ENCODE measurements around the gene PLA2G10.

The PLA2G10 gene

GRCh38 chr16:14658063-14658462, 36.0 kb downstream of the PLA2G10 start:
- Histone ChIP-seq H3K9me3 (ENCODE audit: control insufficient read depth, insufficient read depth, low read depth, low read length) (no peaks in the 10 kb centered on the region), H3K27ac (ENCODE audit: extremely low read depth, low read depth, low read length) (no peak overlapping the region), H3K4me3 (ENCODE audit: low read depth, low read length) (no peak overlapping the region), H3K4me1 (ENCODE audit: control insufficient read depth, insufficient read depth, low read length) (no peaks in the 10 kb centered on the region), H3K36me3 (ENCODE audit: control insufficient read depth in 2 of 2, insufficient read depth in 1 of 2, low read length in 2 of 2) (peaks cover 56 to 62% of the 10 kb centered on the region in 2 experiments)
- POLR2A ChIA-PET: no interaction called here
- TF ChIP-seq ZBTB7A (tag by site-specific recombination; IDR thresholded peaks at IDR 0.05; ENCODE audit: low read depth) (no peak), ZBTB49 (tag by site-specific recombination; IDR thresholded peaks at IDR 0.05; ENCODE audit: low read depth) (no peak), CTCF (tag by site-specific recombination; IDR thresholded peaks at IDR 0.05) (no peak), ZNF629 (tag by site-specific recombination; IDR thresholded peaks at IDR 0.05) (no peak)
- CTCF ChIA-PET: no interaction called here

DNA sequence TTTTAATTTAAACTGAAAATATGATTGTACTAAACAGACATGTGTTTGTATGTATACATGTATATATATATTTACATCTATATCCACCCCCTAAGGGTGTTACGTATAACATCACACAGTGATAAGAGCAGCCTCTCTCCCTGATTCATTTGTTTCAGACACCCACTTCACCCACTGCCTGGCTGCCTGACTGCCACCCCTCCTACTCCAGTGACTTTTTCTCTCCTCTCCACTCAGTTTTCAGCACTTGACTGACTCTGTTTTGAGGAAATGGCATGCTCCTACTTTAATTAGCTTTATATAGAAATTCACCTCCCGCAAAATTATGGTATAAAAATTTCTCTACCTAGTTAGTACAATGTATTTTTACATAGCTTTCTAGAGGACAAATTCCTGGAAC, 41.4 kb downstream of the PLA2G10 start:
- Histone ChIP-seq H3K27ac (ENCODE audit: extremely low read depth, low read depth, low read length) (no peak overlapping the region), H3K4me3 (ENCODE audit: low read depth, low read length) (no peak overlapping the region), H3K9me3 (ENCODE audit: control insufficient read depth, insufficient read depth, low read depth, low read length) (no peaks in the 10 kb centered on the region), H3K4me1 (ENCODE audit: control insufficient read depth, insufficient read depth, low read length) (no peaks in the 10 kb centered on the region), H3K36me3 (ENCODE audit: control insufficient read depth in 2 of 2, insufficient read depth in 1 of 2, low read length in 2 of 2) (peaks cover 70 to 75% of the 10 kb centered on the region in 2 experiments)
- TF ChIP-seq EGR2 (tag by site-specific recombination; IDR thresholded peaks at IDR 0.05; ENCODE audit: low read depth): peak; percentile 49; the same call in 1 of the 2 replicates
- no peak for TF ChIP-seq MYNN (tag by site-specific recombination; IDR thresholded peaks at IDR 0.05; ENCODE audit: borderline replicate concordance)
- ChIA-PET CTCF (no interaction called here), POLR2A (interaction anchor here (0.7 kb wide), 1 partner anchor 1741 kb away, joined by 5 read pairs; no protein-coding TSS in a partner anchor)

DNA sequence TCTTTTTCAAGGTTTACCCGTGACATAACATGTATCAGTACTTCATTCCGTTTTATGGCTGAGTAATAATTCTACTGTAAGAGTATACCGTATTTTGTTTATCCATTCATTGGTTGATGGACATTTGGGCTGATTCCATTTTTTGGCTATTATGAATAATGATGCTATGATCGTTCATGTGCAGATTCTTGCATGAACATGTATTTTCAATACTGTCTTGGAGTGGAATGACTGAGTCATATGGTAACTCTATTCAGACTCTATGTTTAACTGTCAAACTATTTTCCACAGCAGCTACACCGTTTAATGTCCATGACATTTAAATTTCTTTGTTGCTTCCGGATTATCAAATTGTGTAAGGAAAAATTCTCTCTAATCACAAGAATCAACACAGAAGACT, 43.5 kb downstream of the PLA2G10 start:
- H3K4me3 ChIP-seq (ENCODE audit: low read depth, low read length): no peak overlapping the region
- H3K36me3 ChIP-seq (ENCODE audit: control insufficient read depth in 2 of 2, insufficient read depth in 1 of 2, low read length in 2 of 2): peaks cover 70 to 72% of the 10 kb centered on the region in 2 experiments
- no peak overlapping the region for H3K27ac ChIP-seq (ENCODE audit: extremely low read depth, low read depth, low read length)
- CTCF ChIA-PET: no interaction called here
- no peaks in the 10 kb centered on the region for H3K4me1 ChIP-seq (ENCODE audit: control insufficient read depth, insufficient read depth, low read length)
- no peaks in the 10 kb centered on the region for H3K9me3 ChIP-seq (ENCODE audit: control insufficient read depth, insufficient read depth, low read depth, low read length)
- POLR2A ChIA-PET: interaction anchor here (1.4 kb wide), 1 partner anchor 17 kb away, joined by 5 read pairs; no protein-coding TSS in a partner anchor
- TF ChIP-seq KLF16 (tag by site-specific recombination; IDR thresholded peaks at IDR 0.05) (no peak), ZNF645 (tag by site-specific recombination; IDR thresholded peaks at IDR 0.05) (no peak), ZNF658 (tag by site-specific recombination; IDR thresholded peaks at IDR 0.05) (no peak), ZNF571 (tag by site-specific recombination; IDR thresholded peaks at IDR 0.05) (no peak), ZSCAN16 (tag by site-specific recombination; IDR thresholded peaks at IDR 0.05) (no peak), ZNF76 (tag by site-specific recombination; IDR thresholded peaks at IDR 0.05; ENCODE audit: borderline replicate concordance, low read depth) (no peak), ZNF707 (tag by site-specific recombination; IDR thresholded peaks at IDR 0.05) (no peak), ZNF148 (tag by site-specific recombination; IDR thresholded peaks at IDR 0.05; ENCODE audit: borderline replicate concordance) (no peak), OVOL3 (tag by site-specific recombination; IDR thresholded peaks at IDR 0.05) (no peak), ZNF223 (tag by site-specific recombination; IDR thresholded peaks at IDR 0.05) (no peak), ZNF146 (tag by site-specific recombination; IDR thresholded peaks at IDR 0.05) (no peak), ZNF37A (tag by site-specific recombination; IDR thresholded peaks at IDR 0.05) (no peak), ZNF221 (tag by site-specific recombination; IDR thresholded peaks at IDR 0.05; ENCODE audit: borderline replicate concordance) (no peak), ZNF292 (tag by site-specific recombination; IDR thresholded peaks at IDR 0.05; ENCODE audit: borderline replicate concordance, low read depth) (no peak)
- TF ChIP-seq, protein P1, sequence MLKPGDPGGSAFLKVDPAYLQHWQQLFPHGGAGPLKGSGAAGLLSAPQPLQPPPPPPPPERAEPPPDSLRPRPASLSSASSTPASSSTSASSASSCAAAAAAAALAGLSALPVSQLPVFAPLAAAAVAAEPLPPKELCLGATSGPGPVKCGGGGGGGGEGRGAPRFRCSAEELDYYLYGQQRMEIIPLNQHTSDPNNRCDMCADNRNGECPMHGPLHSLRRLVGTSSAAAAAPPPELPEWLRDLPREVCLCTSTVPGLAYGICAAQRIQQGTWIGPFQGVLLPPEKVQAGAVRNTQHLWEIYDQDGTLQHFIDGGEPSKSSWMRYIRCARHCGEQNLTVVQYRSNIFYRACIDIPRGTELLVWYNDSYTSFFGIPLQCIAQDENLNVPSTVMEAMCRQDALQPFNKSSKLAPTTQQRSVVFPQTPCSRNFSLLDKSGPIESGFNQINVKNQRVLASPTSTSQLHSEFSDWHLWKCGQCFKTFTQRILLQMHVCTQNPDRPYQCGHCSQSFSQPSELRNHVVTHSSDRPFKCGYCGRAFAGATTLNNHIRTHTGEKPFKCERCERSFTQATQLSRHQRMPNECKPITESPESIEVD (tag by site-specific recombination; IDR thresholded peaks at IDR 0.05): no peak

All from HEK293 (cell line).